Amygdala (tissue), 56 donors: ENCODE results near the gene PSME1.

Source experiments
- DNase-seq, 56 donors: peaks; one replicate each; lab custom pipeline; 2025; lab: John Stamatoyannopoulos, UW

Gene PSME1

DNA sequence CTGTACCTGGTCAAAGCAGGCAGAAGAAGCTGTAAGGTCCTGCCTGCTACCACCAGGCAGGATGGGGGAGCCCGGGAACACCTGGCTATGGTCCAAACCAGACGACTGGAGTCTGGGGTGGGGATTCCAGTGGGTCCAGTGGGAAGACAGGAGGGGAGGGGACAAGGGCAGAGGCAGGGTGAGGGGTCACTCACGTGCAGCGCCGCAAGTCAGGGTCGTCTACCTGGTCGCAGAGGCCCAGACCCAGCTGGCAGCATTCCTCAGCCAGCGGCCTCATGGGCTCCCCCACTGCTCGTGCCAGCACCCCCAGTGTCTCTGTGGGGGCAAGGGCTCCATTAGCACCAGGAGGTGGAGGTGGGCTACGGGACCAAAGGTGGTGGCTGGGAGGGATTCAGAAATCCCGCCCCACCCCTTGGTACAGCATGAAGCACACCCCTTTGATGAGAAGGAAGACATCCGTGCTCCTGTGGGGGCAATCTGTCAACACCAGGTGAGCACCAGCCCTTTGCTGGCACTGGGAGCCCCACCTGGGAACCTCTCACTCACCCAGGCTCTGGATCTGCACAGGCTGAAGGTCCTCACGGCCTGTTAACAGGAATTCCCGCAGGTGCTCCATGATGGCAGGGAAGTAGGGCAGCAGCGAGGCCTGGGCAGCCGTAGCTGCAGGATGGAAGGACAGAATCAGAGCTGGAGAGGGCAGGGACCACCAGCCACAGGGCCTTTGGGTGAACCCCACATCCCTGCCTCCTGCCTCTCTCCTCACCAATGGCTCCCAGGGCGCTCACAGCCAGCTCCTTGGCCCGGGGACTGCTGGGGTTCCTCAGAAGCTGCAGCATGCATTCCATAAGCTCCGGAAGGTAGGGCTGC is 48.3 kb downstream of the PSME1 start:
- DNase-seq, result no peak

- DNase-seq, result no peak
Measured at GRCh38 chr14:24185026-24185425, 49.0 kb downstream of the PSME1 start.

DNA sequence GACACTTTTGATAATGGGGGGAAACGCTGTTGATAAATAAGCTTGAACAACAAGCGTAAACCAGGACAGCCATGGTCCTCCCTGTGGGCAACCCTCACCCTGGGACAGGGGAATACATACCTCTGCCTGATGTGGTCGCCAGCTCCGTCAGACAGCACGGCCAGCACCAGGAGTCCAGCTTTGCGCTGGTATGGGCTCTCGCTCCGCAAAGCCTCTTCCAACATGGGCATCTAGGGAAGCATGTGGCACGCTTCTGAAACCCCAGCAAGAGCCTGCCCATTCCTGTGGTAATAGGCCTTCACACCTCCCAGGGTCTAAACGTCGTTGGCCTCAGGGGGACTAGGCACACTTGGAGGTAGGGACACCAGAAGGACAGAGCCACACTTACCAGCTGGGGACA is 49.7 kb downstream of the PSME1 start:
- DNase-seq, result no peak

DNA sequence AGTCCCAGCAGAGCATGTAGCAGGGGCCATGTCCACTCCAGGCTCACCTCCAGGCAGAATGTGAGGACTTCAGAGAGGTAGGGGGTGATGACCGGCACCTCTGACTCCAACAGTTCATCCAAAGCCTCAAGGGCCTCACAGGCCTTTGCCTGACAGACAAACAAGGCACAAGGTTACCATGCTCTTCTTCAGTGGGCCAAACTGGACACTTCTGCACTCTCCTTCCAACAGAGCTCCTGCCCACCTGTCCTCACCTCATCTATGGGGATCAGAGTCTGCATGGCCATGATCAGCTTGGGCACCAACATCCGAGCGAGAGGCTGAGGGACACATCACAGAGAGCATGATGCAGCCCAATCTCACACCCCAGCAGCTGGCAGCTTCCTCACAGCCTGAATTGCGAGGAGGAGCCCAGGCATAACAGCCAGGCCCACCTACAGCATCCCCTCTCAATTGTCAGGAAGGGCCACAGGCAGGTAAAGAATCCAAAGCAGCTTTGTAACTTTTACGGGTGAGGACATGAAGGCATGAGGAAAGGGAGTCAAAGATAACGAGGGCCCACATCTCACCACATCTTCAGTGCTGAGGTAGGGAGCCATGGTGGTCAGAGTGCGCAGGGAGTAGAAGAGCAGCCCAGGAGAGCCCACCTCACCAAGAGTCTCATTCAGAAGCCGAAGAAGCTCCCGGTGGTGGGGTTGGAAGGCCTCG is 51.0 kb downstream of the PSME1 start:
- no peak for DNase-seq

- DNase-seq, result no peak
Measured at GRCh38 chr14:24187539-24187915, 51.5 kb downstream of the PSME1 start.
